ENCODE results near the gene RASGRF1.

The RASGRF1 gene

GRCh38 chr15:78914027-78914764 is 176.4 kb downstream of the RASGRF1 start:
- Mint-ChIP-seq H3K27ac (peak overlapping the region; percentile 41 to 74 (median 63)), H3K36me3 (ENCODE audit: low read depth) (peaks cover 65% of the 10 kb centered on the region), H3K4me1 (peaks cover 30% of the 10 kb centered on the region), H3K4me3 (peak overlapping the region in 1 of 3 experiments; percentile 21), H3K27me3 (ENCODE audit: low read depth) (no peaks in the 10 kb centered on the region), H3K9me3 (no peaks in the 10 kb centered on the region)
- TF ChIP-seq CTCF (IDR thresholded peaks at IDR 0.05; ENCODE audit: unreplicated experiment in 3 of 3) = peak; percentile 40 to 51 (median 47)

- no peak for TF ChIP-seq CTCF (IDR thresholded peaks at IDR 0.05; ENCODE audit: unreplicated experiment in 3 of 3)
- Mint-ChIP-seq H3K4me1 (peaks cover 30% of the 10 kb centered on the region), H3K27ac (no peak overlapping the region), H3K27me3 (ENCODE audit: low read depth) (no peaks in the 10 kb centered on the region), H3K36me3 (ENCODE audit: low read depth) (peaks cover 65% of the 10 kb centered on the region), H3K4me3 (no peak overlapping the region), H3K9me3 (no peaks in the 10 kb centered on the region)
Measured at GRCh38 chr15:78913012-78913411, 177.6 kb downstream of the RASGRF1 start.

GRCh38 chr15:78912316-78912715 is 178.3 kb downstream of the RASGRF1 start:
- Mint-ChIP-seq H3K4me1 (peaks cover 37% of the 10 kb centered on the region), H3K27me3 (ENCODE audit: low read depth) (no peaks in the 10 kb centered on the region), H3K27ac (no peak overlapping the region), H3K36me3 (ENCODE audit: low read depth) (peaks cover 67% of the 10 kb centered on the region), H3K4me3 (no peak overlapping the region), H3K9me3 (no peaks in the 10 kb centered on the region)
- TF ChIP-seq CTCF (IDR thresholded peaks at IDR 0.05; ENCODE audit: unreplicated experiment in 3 of 3) = no peak

- Mint-ChIP-seq H3K9me3 (no peaks in the 10 kb centered on the region), H3K4me1 (peaks cover 34% of the 10 kb centered on the region), H3K4me3 (no peak overlapping the region), H3K27ac (peak overlapping the region in 2 of 3 experiments; percentile 8 to 31), H3K27me3 (ENCODE audit: low read depth) (no peaks in the 10 kb centered on the region), H3K36me3 (ENCODE audit: low read depth) (peaks cover 72% of the 10 kb centered on the region)
- TF ChIP-seq CTCF (IDR thresholded peaks at IDR 0.05; ENCODE audit: unreplicated experiment in 3 of 3) = no peak
Measured at GRCh38 chr15:78910271-78910670, 180.3 kb downstream of the RASGRF1 start.

Measured in nephron (organoid).